ENCODE results near the gene TMC2.

The TMC2 gene

DNA sequence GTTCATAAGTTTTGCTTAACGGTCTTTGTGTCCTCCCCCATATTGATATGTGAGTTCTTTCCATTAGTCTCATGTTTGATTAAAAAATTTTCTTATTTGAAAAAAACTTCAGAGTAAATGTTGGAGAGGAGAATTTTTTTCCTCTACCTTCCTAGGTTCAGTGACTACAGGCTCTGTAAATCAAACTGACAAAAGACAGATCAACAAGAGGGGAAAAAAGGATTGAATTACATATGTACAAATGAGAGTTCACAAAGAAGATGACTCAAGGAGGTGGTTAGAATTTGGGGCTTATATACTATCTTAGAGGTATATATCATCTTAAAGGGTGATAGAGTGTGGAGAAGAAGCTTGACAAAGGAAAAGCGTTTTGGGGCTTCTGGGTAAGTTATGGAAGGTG is 5.6 kb downstream of the TMC2 start:
- no peak overlapping the region for H3K4me3 ChIP-seq (ENCODE audit: low read depth, low read length)
- no peak for DNase-seq (ENCODE audit: low read depth)
- TF ChIP-seq, protein P1, sequence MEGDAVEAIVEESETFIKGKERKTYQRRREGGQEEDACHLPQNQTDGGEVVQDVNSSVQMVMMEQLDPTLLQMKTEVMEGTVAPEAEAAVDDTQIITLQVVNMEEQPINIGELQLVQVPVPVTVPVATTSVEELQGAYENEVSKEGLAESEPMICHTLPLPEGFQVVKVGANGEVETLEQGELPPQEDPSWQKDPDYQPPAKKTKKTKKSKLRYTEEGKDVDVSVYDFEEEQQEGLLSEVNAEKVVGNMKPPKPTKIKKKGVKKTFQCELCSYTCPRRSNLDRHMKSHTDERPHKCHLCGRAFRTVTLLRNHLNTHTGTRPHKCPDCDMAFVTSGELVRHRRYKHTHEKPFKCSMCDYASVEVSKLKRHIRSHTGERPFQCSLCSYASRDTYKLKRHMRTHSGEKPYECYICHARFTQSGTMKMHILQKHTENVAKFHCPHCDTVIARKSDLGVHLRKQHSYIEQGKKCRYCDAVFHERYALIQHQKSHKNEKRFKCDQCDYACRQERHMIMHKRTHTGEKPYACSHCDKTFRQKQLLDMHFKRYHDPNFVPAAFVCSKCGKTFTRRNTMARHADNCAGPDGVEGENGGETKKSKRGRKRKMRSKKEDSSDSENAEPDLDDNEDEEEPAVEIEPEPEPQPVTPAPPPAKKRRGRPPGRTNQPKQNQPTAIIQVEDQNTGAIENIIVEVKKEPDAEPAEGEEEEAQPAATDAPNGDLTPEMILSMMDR (IDR thresholded peaks at IDR 0.05; ENCODE audit: control insufficient read depth, extremely low read depth, insufficient read depth): no peak

GRCh38 chr20:2542361-2542760 is 6.0 kb downstream of the TMC2 start:
- DNase-seq (ENCODE audit: low read depth): no peak
- TF ChIP-seq, protein P1 (IDR thresholded peaks at IDR 0.05; ENCODE audit: control insufficient read depth, extremely low read depth, insufficient read depth): no peak
- no peak overlapping the region for H3K4me3 ChIP-seq (ENCODE audit: low read depth, low read length)

DNA sequence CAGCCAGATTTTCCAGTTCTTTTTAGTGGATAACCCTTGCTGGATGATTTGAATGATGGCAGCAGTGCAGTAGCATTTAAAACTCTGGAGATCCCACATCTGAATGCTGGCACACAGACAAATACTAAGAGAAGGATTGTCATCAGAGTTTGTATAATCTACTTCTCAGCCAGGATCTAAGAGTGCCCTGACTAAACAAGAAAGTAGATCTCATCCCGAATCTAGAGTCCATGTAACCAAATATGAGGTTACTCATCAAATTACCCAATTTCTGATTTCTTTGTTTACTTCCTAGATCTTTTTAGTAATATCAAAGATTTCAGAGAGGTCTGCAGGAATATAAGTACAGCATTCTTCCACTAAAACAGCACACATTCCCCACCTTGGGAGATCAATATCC is 7.8 kb downstream of the TMC2 start:
- TF ChIP-seq, protein P1 (IDR thresholded peaks at IDR 0.05; ENCODE audit: control insufficient read depth, extremely low read depth, insufficient read depth): no peak
- H3K4me3 ChIP-seq (ENCODE audit: low read depth, low read length): no peak overlapping the region
- DNase-seq (ENCODE audit: low read depth): no peak

GRCh38 chr20:2545594-2545993 is 9.2 kb downstream of the TMC2 start:
- no peak for DNase-seq (ENCODE audit: low read depth)
- TF ChIP-seq, protein P1 (IDR thresholded peaks at IDR 0.05; ENCODE audit: control insufficient read depth, extremely low read depth, insufficient read depth): no peak
- no peak overlapping the region for H3K4me3 ChIP-seq (ENCODE audit: low read depth, low read length)

DNA sequence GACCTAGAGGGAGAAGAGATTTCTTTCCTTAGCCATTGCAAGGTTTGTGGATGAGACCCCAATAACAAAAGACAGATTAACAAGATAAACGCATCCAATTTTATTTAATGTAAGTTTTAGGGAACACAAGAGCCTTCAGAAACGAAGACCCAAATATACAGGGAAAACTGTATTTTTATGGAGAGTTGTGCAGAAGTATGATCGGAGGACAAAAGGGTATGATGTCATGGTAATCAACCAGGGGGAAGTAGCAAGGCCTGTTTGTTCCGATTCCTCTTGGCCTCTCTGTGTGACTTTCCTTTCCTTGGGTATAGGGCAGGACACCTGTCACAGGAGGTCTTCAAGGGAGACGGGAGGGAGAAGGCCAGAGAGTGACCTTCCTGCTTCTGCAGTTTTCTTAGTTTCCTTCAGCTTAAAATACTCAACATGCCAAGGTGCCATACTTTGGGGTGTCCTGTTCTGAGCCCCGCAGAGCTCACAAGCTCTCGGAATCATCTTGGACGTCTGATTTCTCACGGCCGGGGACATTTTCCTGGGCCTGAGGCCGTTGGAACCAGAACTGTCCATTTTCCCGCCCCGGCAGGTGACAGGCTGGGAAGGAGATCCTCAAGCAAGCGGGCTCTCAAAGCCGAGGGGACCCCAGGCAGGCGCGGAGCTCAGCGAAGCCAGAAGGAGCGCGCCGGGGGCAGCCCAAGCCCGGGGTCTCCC is 21.7 kb downstream of the TMC2 start:
- H3K4me3 ChIP-seq (ENCODE audit: low read depth, low read length): no peak overlapping the region
- no peak for DNase-seq (ENCODE audit: low read depth)
- TF ChIP-seq, protein P1 (IDR thresholded peaks at IDR 0.05; ENCODE audit: control insufficient read depth, extremely low read depth, insufficient read depth): no peak

DNA sequence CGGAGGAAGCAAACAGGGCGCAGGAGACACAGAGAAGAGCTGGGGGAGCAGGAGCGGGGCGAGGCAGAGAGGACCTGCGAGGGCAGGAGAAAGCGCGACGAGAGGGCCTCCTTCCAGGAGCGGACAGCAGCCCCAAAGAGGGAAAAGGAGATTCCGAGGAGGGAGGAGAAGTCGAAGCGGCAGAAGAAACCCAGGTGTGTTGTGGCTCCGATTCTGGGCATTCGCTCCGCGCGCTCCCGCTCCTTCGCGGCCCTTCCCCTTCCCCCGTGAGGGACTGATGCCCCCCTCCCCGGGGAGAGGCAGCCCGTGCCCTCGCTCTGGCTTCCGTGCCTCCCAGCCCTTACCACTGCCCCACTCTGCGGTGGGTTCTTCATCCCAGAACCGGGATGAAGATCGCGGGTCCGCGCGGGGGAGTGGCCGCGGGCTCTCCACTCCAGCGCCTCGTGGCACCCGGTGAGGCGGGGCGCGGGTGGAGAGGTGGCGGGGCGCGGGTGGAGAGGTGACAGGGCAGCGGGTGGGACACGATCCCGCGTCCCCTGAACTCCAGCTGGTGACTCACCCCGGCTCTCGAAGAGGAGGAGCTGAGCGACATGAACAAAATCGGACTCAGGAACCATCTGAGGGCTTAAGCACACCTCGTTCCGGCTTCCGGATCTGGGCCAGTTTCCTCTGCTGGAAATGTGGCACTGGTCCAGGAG is 22.4 kb downstream of the TMC2 start:
- DNase-seq (ENCODE audit: low read depth): no peak
- H3K4me3 ChIP-seq (ENCODE audit: low read depth, low read length): no peak overlapping the region
- TF ChIP-seq, protein P1 (IDR thresholded peaks at IDR 0.05; ENCODE audit: control insufficient read depth, extremely low read depth, insufficient read depth): no peak
